ENCODE data around the gene NHERF2.
"Not testable (repeated sequence)": the region's sequence is repeated elsewhere in the genome, so short reads cannot be mapped to it uniquely, and the experiment has no call there.

The NHERF2 gene

DNA sequence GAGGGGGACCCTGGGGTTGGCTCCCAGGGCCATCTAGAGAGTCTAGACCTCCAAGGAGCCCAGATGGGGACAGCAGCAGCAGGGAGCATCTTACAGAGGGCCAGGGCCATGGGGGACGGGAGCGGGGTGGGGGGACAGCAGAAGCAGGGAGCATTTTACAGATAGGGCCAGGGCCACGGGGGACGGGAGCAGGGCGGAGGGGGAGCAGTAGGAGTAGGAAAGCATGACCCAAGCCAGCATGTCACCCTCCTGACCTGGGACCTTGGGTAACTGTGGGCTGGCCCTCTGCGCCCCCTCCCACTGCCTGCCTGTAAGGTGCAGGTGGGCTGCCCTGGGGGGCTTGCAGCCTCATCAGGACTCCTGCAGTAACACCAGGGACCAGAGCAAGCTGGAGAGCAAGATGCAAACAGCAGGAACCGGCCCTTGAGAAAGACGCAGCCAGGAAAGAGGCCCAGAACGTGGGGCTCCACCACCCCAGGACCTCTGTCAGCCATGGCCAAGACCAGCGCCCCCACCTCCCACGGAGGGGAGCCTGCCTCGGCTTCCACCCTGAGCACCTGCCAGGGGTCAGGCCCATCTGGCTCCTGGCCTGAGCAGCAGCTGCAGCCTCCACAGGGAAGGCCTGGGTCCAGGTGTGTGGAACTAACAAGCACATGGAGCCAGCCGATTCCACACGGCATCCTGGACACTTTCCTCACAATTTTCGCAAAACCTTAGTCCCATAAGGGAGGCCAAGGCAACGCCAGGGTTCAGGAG is 19.4 kb upstream of the NHERF2 start:
- no peak for DNase-seq (ENCODE audit: low read depth)

DNA sequence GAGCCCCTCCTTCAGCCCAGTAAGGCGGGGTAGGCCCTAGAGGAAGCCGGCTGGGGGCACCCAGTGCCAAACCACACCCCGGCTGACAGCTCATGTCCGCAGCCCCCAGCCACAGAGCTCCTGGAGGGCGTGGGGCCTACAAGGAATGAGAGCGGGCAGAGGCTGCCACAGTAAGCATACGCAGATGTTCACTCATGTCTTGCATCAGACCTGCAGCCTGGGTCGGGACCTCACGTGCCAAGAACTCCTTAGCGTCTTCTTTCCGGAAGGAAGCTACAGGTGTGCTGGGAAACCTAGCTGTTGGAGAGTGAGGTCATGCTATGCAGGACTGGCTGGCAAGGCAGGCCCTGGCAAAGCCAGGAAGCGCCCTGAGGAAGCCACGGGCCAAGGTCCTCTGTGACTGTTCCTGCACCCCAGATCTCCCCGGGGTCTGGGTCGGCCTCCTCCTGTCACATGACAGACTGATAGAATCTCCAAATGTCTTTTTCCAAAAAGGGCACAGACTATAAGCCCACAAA is 18.6 kb upstream of the NHERF2 start:
- DNase-seq (ENCODE audit: low read depth) = no peak

DNA sequence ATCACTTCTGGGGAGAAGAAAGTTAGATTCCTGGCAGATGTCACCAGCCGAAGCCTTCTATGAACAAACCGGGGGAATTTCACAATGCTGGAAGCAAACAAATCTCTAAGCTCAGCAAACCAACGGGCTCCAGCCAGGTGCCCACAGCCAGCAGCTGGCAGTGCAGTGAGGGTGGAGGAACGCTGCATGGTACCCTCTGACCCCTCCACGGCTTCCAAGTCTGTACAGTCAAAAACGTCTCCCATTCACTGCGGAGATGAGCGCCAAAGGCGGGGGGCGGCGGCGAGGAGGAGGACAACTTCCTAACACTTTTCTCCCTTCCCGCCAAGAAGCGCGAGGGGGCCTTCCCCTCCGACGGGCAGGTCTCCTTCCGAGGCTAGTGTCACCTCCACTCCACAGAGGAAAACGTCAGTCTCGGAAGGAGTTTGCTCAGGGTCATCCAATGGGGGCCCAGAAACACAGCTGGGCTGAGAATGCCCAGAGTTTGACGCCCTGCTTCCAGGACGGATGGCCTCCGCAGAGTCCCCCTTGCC is 18.0 kb upstream of the NHERF2 start:
- no peak for DNase-seq (ENCODE audit: low read depth)

DNA sequence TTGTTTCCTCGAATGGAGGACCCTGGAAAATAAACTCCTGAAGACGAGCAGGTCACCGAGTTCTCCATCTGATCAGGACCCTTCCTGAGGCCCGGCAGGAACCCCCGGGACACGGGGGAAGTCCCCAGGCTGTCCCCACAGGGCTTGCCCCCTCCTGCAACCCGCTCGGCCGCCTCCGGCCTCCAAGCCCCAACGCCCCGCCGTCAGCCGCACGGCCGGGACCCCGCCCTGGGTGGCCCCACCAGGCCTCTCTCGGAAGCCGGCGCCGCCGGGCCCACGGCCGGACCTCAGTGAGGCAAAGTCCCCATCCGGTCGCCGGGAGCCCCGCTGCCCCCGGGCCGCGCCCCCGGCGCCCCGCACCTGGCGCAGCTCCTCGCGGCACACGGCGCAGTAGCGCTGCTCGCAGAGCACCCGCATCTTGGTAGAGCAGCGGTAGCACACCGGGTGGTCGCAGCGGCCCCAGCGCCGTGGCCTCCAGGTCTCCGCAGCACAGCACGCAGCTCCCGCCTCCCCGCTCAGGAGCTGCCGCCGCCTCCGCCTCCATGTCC is 17.5 kb upstream of the NHERF2 start:
- DNase-seq (ENCODE audit: low read depth) = no peak

DNA sequence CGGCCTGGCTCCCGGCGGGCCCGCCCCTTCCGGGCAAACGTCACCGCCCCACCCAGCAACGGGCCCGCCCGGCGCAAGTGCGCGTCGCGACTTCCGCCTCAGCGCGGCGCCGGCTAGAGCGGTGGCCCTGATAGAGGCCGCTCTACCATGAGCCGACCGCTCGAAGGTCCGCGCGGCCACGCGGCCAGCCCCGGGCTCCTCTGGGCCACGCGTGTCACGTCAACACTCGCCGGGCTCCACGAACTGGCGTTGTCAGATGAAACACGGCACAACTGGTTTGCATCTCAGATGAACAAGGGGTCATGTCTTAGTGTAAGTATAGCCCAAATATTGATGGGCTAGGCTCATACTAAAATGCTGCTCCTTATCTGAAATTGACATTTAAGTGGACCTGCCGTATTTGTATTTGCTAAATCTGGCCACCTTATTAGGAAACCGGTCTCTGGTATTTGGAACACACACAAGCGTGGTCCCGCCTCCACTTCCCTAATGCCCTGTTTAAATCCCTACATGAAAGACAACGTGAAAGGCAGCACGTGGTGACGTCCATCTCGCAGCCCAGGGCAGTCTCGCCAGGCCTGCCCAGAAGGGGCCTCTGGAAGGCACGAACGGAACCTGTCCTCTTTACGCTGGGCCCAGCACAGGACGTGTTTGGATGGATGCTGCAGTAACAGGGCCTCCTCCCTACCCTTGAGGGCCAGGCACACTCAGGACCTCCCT is 16.8 kb upstream of the NHERF2 start, which contains the start of gene ZNF598:
ZNF598 (minus strand) TSS at position 31 of the 720 bp plus-strand sequence.
- DNase-seq (ENCODE audit: low read depth) = no peak

DNA sequence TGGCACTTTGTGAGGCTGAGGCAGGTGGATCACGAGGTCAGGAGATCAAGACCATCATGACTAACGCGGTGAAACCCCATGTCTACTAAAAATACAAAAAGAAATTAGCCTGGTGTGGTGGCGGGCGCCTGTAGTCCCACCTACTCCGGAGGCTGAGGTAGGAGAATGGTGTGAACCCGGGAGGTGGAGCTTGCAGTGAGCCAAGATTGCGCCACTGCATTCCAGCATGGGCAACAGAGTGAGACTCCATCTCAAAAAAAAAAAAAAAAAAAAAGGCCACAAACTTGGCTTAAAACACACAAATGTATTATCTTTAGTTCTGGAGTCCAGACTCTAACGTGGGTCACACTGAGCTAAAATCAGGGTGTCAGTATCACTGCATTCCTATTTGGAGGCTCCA is 15.0 kb upstream of the NHERF2 start:
- DNase-seq (ENCODE audit: low read depth) = not testable (repeated sequence)

DNA sequence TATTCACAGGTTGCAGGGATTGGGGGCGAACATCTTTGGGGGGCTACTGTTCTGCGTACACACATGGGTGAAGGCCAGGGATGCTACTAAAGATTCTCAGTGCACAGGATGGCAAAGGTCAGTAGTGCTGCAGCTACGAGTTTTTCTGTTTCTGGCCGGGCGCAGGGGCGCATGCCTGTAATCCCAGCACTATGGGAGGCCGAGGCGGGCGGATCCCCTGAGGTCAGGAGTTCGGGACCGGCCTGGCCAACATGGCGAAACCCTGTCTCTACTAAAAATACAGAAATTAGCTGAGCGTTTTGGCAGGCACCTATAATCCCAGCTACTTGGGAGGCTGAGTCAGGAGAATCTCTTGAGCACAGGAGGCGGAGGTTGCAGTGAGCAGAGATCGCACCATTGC is 13.2 kb upstream of the NHERF2 start:
- no peak for DNase-seq (ENCODE audit: low read depth)

DNA sequence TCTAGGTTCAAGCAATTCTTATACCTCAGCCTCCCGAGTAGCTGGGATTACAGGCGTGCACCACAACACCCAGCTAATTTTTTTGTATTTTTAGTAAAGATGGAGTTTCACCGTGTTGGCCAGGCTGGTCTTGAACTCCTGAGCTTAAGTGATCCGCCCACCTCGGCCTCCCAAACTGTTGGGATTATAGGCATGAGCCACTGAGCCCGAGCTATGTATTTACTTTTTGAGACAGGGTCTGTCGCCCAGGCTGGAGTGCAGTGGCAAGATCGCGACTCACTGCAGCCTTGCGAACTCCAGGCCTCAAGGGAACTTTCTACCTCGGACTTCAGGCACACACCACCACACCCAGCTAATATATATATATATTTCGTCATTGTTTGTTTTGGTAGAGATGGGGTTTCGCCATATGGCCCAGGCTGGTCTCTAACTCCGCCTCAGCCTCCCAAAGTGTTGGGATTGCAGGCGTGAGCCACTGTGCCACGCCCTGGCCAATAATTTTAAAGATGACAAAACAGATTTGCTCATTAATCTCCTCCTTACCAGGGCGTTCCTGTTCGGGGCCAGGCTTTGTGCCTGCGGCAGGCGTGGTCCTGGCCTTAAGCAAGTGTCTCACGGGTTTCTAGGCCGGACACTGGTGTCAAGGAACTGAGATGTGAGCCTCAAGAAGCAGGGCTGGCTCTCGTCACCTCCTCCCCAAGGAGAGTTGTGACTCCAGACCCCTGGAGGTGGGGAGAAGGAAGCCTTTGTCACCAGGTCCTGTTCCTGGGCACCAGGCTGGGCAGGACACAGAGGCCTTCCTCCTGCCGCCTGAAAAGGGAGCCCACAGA is 11.4 kb upstream of the NHERF2 start:
- DNase-seq (ENCODE audit: low read depth) = no peak

DNA sequence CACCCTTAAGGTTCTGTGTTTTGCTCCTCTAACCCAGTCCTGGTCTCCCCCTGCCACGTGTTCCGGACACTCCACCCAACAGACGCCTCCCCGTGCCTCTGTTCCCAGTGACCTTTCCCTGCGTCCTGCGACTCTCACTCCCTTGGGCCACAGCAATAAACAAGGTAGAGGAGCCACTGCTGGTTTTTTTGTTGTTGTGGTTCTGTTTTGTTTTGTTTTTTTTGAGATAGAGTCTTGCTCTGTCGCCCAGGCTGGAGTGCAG is 10.8 kb upstream of the NHERF2 start:
- DNase-seq (ENCODE audit: low read depth) = no peak

DNA sequence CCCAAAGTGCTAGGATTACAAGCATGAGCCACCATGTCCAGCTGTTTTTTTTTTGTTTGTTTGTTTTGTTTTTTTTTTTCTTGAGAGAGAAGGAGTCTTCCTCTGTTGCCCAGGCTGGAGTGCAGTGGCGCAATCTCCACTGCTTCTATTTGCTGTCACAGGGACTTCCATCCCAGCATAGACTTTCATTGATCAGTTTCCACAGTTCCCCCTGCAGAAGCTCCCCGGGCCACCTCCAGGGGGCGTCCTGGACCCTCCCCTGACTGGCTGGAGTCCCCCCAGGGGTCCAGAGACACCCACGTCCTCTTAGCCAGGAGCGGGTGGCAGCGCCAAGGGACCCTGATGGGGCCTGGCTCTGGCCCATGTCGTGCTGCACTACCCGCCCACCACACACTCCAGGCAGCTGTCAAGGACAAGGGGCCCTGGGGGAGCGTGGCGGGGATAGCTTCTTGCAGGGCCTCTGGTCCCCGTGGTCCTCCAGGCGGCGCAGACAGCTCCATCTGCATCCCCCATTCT is 10.2 kb upstream of the NHERF2 start:
- no peak for DNase-seq (ENCODE audit: low read depth)

DNA sequence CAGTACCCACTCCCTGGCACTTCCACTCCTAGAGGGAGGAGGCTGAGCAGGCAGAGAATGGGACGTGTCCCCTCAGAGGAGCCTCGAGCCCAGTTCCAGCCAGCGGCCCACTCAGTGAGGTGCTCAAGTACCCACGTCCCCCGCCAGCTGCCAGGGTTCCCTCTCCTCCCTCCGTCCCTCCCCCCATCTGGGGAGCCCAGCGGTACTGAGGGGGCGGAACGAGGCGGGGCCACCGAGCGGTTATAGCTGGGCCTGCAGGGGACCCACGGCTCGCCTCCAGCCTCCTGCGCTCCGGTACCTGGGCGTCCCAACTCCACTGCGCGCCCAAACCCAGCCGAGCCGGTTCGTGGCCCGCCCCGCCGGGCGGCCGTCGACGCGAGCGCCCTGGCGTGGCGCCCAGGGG is 7.2 kb upstream of the NHERF2 start, which contains the start of gene NPW:
NPW (plus strand) TSS at position 268 of the 403 bp plus-strand sequence.
- no peak for DNase-seq (ENCODE audit: low read depth)

DNA sequence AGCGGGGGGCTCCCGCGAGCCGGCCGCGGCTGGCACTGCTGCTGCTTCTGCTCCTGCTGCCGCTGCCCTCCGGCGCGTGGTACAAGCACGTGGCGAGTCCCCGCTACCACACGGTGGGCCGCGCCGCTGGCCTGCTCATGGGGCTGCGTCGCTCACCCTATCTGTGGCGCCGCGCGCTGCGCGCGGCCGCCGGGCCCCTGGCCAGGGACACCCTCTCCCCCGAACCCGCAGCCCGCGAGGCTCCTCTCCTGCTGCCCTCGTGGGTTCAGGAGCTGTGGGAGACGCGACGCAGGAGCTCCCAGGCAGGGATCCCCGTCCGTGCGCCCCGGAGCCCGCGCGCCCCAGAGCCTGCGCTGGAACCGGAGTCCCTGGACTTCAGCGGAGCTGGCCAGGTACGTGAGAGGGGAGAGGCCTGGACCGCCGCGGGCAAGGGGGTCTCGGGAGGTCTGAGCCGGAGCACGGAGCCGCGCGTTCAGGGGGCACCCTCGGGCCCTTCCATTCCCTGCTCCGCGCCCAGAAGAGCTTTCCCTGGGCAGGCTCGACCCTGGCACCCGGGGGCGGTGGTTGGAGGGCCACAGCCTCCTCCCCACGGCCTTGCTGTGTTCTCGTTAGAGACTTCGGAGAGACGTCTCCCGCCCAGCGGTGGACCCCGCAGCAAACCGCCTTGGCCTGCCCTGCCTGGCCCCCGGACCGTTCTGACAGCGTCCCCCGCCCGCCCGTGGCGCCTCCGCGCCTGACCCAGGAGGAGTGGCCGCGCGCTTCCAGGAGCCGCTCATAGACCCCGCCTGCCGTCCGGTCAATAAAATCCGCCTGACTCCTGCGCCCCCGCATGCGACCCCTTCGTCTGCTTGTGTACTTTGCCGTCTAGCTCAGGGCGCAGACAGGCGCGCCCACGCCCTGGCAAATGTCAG is 6.5 kb upstream of the NHERF2 start:
- no peak for DNase-seq (ENCODE audit: low read depth)

DNA sequence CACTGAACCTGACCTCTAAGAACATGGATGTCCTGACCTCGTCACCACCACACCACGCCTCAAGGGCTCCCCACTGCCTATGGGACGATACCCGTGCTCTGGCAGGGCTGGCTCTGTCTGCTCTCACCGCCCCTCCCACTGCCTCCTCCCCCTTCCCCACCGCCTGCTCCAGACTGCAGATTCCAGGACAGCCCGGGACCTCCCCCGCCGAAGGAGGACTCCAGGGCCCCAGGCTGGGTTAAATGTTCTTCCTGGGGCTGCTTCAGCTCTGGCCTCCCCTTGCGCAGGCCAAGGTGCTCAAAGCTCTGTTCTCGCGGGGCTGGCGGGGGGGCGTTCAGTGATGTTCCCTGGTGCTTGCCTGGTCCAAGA is 4.0 kb upstream of the NHERF2 start:
- no peak for DNase-seq (ENCODE audit: low read depth)

DNA sequence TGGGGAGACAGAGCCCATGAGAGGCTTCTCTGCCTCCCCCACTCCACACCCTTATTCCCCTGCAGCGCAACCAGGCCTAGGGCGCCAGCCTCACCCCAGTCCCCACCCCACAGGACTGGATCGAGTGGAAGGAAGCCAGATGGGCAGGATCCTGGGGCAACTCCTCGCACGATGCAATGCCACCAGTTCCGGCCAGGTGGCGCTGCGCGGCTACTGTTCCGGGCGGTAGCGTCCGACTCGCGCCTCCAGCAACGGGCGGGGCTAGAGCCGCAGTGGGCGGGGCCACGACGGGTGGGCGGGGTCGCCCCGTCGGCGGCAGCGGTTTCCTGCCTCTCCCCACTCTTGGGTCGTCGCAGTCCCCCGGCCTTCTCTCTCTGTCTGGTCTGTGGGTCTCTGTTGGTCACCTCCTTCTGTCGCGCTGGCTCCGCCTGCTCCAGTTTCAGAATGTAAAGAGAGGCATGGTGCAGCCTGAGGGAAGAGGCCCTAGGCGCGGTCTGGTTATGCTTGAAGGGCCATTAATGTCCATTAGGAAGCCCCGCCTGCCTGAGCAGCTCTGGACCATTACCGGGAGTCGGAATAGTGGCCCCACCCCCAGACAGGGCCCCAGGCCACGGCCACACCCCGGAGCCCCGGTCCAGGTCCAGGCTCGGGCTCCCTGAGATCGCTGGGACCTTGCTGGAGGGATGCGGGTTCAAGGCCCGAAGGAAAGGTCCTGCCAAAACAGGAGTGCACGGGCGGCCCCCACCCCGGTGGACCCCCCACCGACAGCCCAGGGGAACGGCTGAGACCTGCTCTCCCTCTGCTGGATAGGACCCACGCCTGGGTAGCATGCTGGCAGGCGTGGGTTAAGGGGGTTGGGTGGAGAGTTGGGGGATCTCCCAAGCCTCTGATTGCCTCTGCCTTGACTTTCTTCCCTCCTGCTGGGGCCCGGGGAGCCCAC is 3.3 kb upstream of the NHERF2 start:
- DNase-seq (ENCODE audit: low read depth) = no peak

DNA sequence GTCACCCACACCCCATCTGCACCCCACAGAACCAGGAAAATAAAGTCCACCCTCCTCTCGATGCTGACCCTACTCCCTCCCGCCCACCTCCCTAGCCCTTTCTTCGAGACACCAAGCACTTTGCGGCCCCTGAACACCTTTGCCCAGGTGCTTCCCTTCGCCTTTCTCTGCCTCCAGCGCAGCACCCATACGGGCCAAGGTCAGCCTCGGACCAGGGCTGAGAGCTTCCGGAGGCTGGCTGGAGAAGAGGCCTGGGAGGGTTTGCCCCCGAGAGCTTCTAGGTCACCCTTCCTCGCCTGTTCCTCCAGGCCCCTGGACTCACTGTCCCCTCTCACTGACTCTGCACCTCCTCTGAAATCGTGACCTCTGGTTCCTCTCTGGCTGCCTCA is 2.7 kb upstream of the NHERF2 start:
- DNase-seq (ENCODE audit: low read depth) = no peak

DNA sequence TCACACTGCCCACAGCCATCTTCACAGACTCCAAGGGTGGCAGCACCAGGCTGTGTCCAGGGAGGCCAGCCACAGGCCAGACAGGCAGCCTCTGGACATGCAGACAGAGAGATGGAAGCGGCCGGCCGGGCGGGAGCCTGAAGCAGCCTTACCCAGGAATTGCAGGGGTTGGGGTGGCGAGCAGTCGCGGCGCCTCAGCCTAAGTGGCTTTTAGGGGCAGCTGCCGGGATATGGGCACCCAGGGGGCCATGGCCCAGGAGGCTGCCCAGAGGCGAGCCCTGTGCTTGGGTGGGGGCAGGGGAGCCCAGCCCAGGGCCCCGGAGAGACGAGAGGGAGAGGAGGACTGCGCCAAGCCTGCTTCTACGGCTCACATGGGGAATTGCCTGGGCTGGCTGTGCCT is 1.5 kb upstream of the NHERF2 start:
- DNase-seq (ENCODE audit: low read depth) = no peak

DNA sequence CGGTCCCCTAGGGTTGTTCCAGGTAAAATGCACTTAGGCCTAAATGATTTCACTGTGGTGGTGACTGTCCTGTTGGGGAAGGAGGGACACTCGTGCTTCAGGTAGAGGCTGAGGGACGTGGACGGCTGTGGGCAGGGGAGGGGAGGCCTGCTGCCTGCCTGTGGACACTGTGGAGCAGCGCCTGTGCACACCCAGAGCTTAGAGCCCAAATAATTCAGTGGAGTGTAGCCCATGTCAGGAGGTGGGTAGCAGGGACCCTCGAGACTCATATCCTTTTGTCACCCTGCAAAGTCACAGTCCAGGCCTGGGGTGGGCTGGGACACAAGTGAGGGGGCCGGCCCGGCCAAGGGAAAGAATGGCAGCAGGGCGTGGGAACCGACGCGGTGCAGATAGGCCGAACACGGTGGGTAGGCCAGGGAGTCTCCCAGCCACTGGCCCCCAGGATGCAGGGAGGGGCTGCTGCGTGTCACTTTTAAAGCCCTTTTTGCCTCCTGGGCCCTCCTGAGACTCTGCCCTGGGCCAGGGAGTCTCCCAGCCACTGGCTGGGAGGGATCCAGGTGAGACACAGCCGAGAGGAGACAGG is 733 bp upstream of the NHERF2 start:
- no peak for DNase-seq (ENCODE audit: low read depth)

DNA sequence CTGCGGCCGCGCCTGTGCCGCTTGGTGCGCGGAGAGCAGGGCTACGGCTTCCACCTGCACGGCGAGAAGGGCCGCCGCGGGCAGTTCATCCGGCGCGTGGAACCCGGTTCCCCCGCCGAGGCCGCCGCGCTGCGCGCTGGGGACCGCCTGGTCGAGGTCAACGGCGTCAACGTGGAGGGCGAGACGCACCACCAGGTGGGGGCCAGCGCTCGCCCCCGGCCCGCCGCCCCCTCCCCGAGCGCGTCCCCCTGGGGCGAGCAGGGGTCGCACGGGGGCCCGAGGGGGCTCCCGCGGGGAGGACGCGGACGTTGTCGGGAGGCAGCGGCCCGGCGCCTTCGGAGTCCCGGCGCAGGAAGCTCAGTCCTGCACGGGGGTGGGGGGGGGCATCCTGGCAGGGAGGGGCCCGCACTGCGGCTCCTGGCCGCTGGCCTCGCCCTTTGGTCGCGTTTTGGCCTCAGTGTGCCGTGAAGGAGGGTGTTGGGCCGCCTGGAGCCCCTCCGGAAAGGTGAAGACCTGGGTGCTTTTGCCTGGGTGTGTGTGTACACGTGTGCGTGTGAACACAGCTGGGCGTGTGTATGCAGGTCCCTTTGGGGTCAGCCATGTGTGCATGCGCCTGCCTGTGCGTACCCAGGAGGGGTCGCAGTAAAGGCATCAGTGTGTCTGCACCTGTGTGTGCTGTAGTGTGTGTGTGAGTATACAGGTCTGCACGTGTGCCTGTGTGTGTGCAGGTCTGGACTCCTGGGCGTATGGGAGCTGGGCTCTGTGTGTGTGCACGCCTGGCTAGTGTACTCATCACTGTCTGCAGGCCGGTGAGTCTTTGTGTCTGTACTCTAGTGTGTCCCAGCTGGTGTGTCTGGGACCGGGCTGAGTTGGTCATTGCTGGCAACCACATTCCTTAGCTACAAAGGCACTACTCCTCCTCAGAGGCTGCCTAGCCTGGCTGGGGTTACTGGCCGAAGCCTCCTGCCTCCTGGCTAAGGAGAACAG is 615 bp downstream of the NHERF2 start:
- DNase-seq (ENCODE audit: low read depth) = no peak

Measured in CMK (cell line).